ENCODE results near the gene MYO1A. TPM values are rescaled to one million over a fixed set of nuclear protein-coding genes. Genes with fewer than 3 reads are reported as not detected.

Gene MYO1A
- total RNA-seq, 2 donors from 2014 or later, result 11.4 to 13.4 TPM

DNA sequence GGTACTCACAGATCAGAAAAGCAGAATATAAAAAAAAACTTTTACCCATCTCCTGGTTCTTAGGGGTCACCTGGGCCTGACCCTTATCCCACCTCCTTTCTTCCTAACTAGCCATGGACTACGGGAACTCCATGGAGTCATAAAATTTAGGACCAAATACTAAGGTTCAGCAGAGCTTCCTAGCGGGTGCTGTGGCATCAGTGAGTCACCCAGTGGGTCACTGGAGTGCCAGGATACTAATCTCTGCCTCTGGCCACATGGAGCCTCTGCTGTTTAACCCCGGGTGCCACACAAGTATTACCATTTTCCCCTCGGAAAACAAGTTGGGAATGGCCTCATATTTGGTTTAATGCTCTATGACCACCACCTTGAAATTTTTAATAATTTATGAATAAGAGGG lies 50.5 kb downstream of the MYO1A start:
- DNase-seq (no peak), ATAC-seq (replicated peaks in 1 of 2) (no peak)
- peak overlapping the region; percentile 58 to 64 for H3K4me3 Mint-ChIP-seq
- H3K27me3 Mint-ChIP-seq (ENCODE audit: low read depth), result no peaks in the 10 kb centered on the region
- H3K9me3 Mint-ChIP-seq, result no peaks in the 10 kb centered on the region
- H3K27ac Mint-ChIP-seq, result no peak overlapping the region
- H3K4me1 Mint-ChIP-seq (ENCODE audit: low read depth), result peaks cover 52% of the 10 kb centered on the region
- H3K36me3 Mint-ChIP-seq (ENCODE audit: insufficient read depth in 2 of 2), result peaks cover 5 to 23% of the 10 kb centered on the region in 2 donors

DNA sequence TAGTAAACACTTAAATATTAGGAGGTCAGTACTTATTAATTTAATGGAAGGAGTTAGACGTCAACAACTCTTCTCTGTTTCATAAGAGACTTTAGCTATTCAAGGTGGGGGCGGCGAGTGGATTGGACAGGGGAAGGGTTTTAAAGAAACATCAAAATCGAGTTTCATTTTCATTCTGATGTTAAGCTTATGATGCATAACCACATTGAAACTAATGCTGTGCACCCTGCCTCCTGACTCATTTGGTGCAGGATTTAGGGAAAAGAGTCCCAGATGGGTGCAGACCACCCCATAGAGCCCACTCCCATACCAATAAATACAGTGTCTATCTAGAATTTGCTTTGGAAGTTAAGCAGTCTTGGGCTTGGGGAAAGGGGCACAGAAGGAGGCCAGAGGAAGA lies 50.9 kb downstream of the MYO1A start:
- H3K9me3 Mint-ChIP-seq, result no peaks in the 10 kb centered on the region
- H3K36me3 Mint-ChIP-seq (ENCODE audit: insufficient read depth in 2 of 2), result peaks cover 3 to 19% of the 10 kb centered on the region in 2 donors
- ATAC-seq (replicated peaks in 1 of 2), result peak; percentile 78 to 82
- H3K4me3 Mint-ChIP-seq, result peak overlapping the region; percentile 58 to 64
- peak overlapping the region; percentile 77 for H3K27ac Mint-ChIP-seq
- H3K4me1 Mint-ChIP-seq (ENCODE audit: low read depth), result peaks cover 47% of the 10 kb centered on the region
- H3K27me3 Mint-ChIP-seq (ENCODE audit: low read depth), result no peaks in the 10 kb centered on the region
- peak; percentile 59 to 72 for DNase-seq

DNA sequence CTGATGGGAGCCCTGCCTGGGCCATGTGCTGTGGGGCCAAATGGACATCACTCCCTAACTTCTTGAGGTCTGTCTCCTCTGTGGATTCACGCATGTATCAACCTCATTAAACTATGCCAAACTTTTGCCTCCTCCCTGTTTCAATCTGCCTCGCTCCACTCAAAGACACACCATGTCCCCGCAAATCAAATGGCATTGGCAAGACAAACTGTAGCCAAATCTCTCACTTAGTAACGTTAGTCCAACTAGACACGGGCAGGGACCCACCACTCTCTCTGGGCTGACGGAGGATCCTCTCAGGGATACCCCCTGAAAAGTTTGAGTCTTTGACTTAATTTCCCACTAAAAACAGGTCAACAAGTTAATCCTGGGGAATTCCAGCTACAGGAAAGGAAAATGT lies 51.6 kb downstream of the MYO1A start:
- Mint-ChIP-seq H3K4me3 (peak overlapping the region; percentile 58 to 64), H3K36me3 (ENCODE audit: insufficient read depth in 2 of 2) (peaks cover 3 to 16% of the 10 kb centered on the region in 2 donors)

DNA sequence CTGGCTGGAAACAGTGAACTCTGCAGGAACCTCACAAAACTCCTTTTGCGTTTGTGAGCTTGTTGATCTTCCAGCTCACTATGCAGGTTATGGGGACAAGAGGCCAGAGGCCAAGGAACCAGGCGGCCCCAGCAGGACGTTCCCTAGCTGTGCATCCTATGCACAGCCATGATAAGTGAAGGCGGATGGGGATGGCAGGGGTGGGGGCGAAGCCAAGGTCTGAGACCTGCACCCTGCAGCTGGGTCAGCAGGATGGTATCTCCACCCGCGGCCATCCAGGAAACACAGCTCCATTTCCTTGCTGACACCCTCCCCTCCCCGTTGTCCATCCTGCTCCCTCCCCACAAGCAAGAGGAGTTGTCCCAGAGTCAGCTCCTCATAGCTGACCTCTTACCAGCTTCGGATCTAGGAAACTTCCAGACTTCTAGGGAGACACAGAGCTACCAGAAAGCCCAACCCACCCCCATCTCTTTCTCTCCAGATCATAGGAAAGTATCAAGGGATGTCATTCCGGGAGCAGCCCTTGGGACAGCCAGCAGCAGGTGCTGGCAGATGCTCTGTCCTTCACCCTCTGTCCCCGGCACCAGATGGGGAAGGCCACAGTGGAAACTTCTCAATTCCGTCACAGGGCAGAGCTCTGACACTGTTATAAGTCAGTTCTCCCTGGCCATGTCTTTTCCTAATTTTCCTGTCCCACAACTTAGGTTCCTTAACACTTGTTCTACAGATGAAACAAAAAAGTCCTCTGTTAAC lies 53.0 kb downstream of the MYO1A start:
- Mint-ChIP-seq H3K36me3 (ENCODE audit: insufficient read depth in 2 of 2) (peaks cover 3 to 6% of the 10 kb centered on the region in 2 donors), H3K4me1 (ENCODE audit: low read depth) (peaks cover 46% of the 10 kb centered on the region), H3K4me3 (no peak overlapping the region), H3K27ac (no peak overlapping the region), H3K27me3 (ENCODE audit: low read depth) (no peaks in the 10 kb centered on the region), H3K9me3 (no peaks in the 10 kb centered on the region)
- no peak for DNase-seq
- no peak for ATAC-seq (replicated peaks in 1 of 2)

More for the DNA sequence above, 51.6 kb downstream of the MYO1A start:
- ATAC-seq (replicated peaks in 1 of 2) (no peak), DNase-seq (no peak)
- Mint-ChIP-seq H3K9me3 (no peaks in the 10 kb centered on the region), H3K27ac (peak overlapping the region; percentile 77), H3K4me1 (ENCODE audit: low read depth) (peaks cover 47% of the 10 kb centered on the region), H3K27me3 (ENCODE audit: low read depth) (no peaks in the 10 kb centered on the region)

DNA sequence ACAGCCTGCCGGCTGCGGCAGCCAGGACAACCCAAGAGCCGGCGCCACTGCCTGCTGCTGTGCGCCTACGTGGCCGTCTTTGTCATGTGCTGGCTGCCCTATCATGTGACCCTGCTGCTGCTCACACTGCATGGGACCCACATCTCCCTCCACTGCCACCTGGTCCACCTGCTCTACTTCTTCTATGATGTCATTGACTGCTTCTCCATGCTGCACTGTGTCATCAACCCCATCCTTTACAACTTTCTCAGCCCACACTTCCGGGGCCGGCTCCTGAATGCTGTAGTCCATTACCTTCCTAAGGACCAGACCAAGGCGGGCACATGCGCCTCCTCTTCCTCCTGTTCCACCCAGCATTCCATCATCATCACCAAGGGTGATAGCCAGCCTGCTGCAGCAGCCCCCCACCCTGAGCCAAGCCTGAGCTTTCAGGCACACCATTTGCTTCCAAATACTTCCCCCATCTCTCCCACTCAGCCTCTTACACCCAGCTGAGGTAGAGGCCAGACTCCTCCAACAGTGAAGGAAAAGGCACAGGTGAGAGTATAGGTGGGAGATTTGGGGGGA lies 53.9 kb downstream of the MYO1A start:
- Mint-ChIP-seq H3K4me3 (no peak overlapping the region), H3K36me3 (ENCODE audit: insufficient read depth in 2 of 2) (peaks cover 3 to 6% of the 10 kb centered on the region in 2 donors), H3K27ac (no peak overlapping the region), H3K27me3 (ENCODE audit: low read depth) (no peaks in the 10 kb centered on the region), H3K4me1 (ENCODE audit: low read depth) (peaks cover 45% of the 10 kb centered on the region), H3K9me3 (no peaks in the 10 kb centered on the region)
- DNase-seq (no peak), ATAC-seq (replicated peaks in 1 of 2) (no peak)

DNA sequence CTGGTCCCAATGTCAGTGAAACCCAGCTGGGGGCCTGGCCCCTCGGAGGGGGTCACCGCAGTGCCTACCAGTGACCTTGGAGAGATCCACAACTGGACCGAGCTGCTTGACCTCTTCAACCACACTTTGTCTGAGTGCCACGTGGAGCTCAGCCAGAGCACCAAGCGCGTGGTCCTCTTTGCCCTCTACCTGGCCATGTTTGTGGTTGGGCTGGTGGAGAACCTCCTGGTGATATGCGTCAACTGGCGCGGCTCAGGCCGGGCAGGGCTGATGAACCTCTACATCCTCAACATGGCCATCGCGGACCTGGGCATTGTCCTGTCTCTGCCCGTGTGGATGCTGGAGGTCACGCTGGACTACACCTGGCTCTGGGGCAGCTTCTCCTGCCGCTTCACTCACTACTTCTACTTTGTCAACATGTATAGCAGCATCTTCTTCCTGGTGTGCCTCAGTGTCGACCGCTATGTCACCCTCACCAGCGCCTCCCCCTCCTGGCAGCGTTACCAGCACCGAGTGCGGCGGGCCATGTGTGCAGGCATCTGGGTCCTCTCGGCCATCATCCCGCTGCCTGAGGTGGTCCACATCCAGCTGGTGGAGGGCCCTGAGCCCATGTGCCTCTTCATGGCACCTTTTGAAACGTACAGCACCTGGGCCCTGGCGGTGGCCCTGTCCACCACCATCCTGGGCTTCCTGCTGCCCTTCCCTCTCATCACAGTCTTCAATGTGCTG lies 54.6 kb downstream of the MYO1A start:
- Mint-ChIP-seq H3K36me3 (ENCODE audit: insufficient read depth in 2 of 2) (peaks cover 3 to 6% of the 10 kb centered on the region in 2 donors), H3K27ac (no peak overlapping the region), H3K4me3 (no peak overlapping the region), H3K9me3 (no peaks in the 10 kb centered on the region), H3K27me3 (ENCODE audit: low read depth) (no peaks in the 10 kb centered on the region), H3K4me1 (ENCODE audit: low read depth) (peaks cover 41% of the 10 kb centered on the region)
- ATAC-seq (replicated peaks in 1 of 2) (no peak), DNase-seq (no peak)

DNA sequence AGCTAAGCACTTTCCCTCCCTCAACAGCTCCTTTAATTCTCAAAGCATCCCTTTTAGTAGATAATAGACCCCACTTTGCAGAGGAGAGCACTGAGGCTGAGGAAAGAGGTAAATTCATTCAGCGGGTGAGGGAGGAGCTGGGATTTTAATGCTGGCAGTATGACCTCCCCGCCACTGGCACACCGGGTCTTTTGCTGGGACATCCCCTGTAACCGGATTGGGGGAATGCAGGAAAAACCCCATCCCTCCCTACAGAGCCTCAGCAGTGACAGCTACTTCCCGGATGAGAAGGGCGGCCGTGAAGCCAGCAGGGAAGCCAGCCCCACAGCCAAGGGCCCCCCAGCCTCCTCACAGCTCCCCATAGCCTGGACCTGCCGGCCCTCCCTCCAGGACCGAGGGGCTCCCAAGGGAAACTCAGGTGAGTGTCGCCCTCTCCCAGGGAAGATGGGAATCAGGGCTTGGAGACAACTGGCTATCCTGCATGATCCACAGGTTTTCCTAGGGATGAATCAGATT lies 55.6 kb downstream of the MYO1A start:
- H3K4me1 Mint-ChIP-seq (ENCODE audit: low read depth), result peaks cover 33% of the 10 kb centered on the region
- ATAC-seq (replicated peaks in 1 of 2) (no peak), DNase-seq (no peak)
- no peaks in the 10 kb centered on the region for H3K9me3 Mint-ChIP-seq
- no peaks in the 10 kb centered on the region for H3K27me3 Mint-ChIP-seq (ENCODE audit: low read depth)
- H3K4me3 Mint-ChIP-seq, result no peak overlapping the region
- H3K36me3 Mint-ChIP-seq (ENCODE audit: insufficient read depth in 2 of 2), result peaks cover 3 to 6% of the 10 kb centered on the region in 2 donors
- no peak overlapping the region for H3K27ac Mint-ChIP-seq

DNA sequence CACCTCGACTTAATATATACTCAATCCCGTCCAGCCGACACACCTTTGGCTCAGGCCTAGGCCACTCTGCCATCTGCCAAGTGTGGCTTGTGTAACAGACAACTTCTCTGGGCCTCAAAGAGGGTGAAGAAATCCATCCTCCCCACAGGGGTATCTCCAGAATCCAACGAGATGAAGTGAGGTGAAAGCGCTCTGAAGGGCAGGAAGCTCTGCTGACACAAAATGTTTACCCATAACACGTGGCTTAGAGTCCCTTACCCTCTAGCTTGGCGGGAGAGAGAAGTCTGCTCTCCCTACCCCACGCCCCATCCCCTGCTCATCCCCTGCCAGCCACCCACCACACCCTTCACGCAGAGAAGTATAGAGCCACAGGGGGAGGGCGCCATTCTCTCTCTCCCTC lies 56.6 kb downstream of the MYO1A start:
- H3K36me3 Mint-ChIP-seq (ENCODE audit: insufficient read depth in 2 of 2), result peaks cover 3 to 4% of the 10 kb centered on the region in 2 donors
- no peaks in the 10 kb centered on the region for H3K27me3 Mint-ChIP-seq (ENCODE audit: low read depth)
- H3K4me1 Mint-ChIP-seq (ENCODE audit: low read depth), result peaks cover 24% of the 10 kb centered on the region
- ATAC-seq (replicated peaks in 1 of 2) (no peak), DNase-seq (no peak)
- no peak overlapping the region for H3K4me3 Mint-ChIP-seq
- no peaks in the 10 kb centered on the region for H3K9me3 Mint-ChIP-seq
- H3K27ac Mint-ChIP-seq, result no peak overlapping the region

DNA sequence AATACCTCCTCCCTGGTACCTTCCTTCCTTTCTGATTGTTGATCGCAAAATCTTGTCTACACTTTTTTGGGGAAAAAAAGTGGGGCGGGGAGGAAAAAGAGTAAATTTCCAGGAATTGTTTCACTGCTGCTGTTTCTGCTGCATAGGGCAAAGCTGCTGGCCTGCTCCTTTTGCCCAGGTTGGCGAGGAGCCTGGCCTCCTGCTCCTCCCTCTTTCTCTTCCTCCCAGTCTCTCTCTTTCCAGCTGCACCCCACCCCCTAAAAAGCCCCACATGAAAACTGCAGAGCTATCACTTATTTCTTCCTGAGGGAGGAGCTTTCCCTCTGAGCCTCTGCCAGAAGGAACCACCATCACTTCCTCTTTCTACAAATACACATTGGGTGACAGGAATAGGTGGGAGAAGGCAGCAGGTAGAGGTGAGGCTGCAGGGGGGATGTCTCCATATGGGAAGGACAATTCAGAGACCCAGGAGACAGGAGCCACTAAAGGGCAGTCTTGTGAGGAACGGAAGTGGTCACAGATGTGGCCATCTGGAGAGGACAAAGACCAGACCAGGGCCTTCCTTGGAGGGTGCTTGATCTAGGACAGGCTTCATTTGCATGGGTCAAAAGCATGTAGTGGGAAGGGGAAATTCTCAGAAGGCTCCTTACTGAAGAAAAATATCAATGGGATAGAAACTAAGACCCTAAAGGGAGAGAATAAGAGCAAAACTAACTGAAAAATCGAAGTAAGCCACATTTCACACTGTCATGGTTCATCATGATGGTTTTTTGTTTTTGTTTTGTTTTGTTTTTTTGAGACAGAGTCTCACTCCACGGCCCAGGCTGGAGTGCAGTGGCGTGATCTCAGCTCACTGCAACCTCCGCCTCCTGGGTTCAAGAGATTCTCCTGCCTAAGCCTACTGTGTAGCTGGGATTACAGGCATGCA lies 58.3 kb downstream of the MYO1A start:
- no peak overlapping the region for H3K27ac Mint-ChIP-seq
- peaks cover 14% of the 10 kb centered on the region for H3K4me1 Mint-ChIP-seq (ENCODE audit: low read depth)

DNA sequence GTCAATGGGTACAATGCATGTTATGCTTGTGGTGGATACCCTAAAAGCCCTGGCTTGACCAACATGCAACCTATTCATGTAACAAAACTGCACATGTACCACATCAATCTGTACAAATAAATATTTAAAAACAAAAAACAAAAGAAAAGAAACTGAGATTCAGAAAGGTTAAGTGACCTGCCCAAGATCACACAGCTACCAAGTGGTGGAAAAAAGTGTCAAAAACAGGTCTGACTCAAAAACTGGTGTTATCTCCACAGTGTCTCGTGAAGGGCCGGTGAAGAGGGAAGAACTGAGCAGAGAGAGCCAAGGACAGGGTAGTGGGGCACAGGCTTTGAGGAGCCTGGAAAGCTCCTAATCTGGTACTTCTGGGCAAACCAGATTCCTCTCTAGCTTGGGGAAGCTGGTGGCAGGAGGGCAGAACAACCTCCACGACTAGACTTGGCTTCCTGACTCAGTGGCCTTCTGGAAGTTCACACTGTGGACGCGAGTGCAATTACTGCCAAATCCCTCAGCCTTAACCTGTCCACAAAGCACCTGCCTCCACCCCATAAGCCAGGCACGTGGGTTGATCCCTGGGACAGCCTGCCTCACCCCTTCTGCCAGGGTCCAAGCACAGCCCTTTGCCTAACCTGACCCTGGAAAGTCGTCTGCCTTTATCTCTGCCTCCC lies 59.1 kb downstream of the MYO1A start:
- Mint-ChIP-seq H3K36me3 (ENCODE audit: insufficient read depth in 2 of 2) (no peaks in the 10 kb centered on the region), H3K4me1 (ENCODE audit: low read depth) (peaks cover 18% of the 10 kb centered on the region), H3K9me3 (no peaks in the 10 kb centered on the region), H3K4me3 (no peak overlapping the region), H3K27ac (no peak overlapping the region), H3K27me3 (ENCODE audit: low read depth) (no peaks in the 10 kb centered on the region)
- no peak for DNase-seq
- ATAC-seq (replicated peaks in 1 of 2), result no peak

More for the DNA sequence above, 58.3 kb downstream of the MYO1A start:
- Mint-ChIP-seq H3K27me3 (ENCODE audit: low read depth) (no peaks in the 10 kb centered on the region), H3K9me3 (no peaks in the 10 kb centered on the region), H3K4me3 (no peak overlapping the region), H3K36me3 (ENCODE audit: insufficient read depth in 2 of 2) (no peaks in the 10 kb centered on the region)
- DNase-seq (no peak), ATAC-seq (replicated peaks in 1 of 2) (no peak)

DNA sequence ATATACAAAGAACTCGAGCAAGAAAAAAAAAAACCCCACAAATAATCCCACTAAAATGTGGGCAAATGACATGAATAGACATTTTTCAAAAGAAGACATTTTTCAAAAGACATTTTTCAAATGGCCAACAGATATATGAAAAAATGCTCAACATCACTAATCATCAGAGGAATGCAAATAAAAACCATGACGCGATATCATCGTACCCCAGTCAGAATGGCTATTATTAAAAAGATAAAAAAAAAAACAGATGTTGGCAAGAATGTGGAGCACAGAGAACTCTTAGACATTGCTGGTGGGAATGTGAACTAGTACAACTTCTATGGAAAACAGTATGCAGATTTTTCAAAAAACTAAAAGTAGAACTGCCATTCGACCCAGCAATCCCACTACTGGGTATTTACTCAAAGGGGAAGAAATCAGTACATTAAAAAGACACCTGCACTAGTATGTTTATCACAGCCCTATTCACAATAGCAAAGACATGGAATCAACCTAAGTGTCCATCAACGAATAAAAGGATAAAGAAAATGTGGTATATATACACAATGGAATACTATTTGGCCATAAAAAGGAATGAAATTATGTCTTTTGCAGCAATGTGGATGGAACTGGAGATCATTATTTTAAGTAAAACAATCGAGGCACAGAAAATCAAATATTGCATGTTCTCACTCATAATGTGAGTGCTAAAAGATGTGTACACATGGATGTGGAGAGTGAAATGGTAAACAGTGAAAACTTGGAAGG lies 59.9 kb downstream of the MYO1A start:
- ATAC-seq (replicated peaks in 1 of 2), result no peak
- H3K27ac Mint-ChIP-seq, result no peak overlapping the region
- DNase-seq, result no peak
- no peaks in the 10 kb centered on the region for H3K36me3 Mint-ChIP-seq (ENCODE audit: insufficient read depth in 2 of 2)
- no peak overlapping the region for H3K4me3 Mint-ChIP-seq
- H3K4me1 Mint-ChIP-seq (ENCODE audit: low read depth), result peaks cover 21% of the 10 kb centered on the region
- no peaks in the 10 kb centered on the region for H3K27me3 Mint-ChIP-seq (ENCODE audit: low read depth)
- no peaks in the 10 kb centered on the region for H3K9me3 Mint-ChIP-seq
